GM21367 (cell line): ENCODE measurements around the gene FAIM2.
"Not testable (repeated sequence)": the region's sequence is repeated elsewhere in the genome, so short reads cannot be mapped to it uniquely, and the experiment has no call there.

Source experiments
- ATAC-seq: cut with Tn5 transposase; IDR thresholded peaks from one replicate; pipeline ENCODE4 v1.9.1; 2021; ENCODE audit not compliant: unreplicated experiment

FAIM2 gene

GRCh38 chr12:49866859-49867569, 36.7 kb downstream of the FAIM2 start:
- no peak for ATAC-seq

- ATAC-seq, result no peak
Measured at GRCh38 chr12:49865782-49866135, 37.9 kb downstream of the FAIM2 start.

GRCh38 chr12:49865109-49865781, 38.5 kb downstream of the FAIM2 start:
- ATAC-seq, result no peak

- ATAC-seq, result no peak
Measured at GRCh38 chr12:49864798-49865090, 39.0 kb downstream of the FAIM2 start.

GRCh38 chr12:49863946-49864797, 39.5 kb downstream of the FAIM2 start:
- ATAC-seq, result no peak

GRCh38 chr12:49860921-49861320, 42.8 kb downstream of the FAIM2 start:
- not testable (repeated sequence) for ATAC-seq

GRCh38 chr12:49855890-49856289, 47.8 kb downstream of the FAIM2 start:
- ATAC-seq, result not testable (repeated sequence)

GRCh38 chr12:49854976-49855375, 48.7 kb downstream of the FAIM2 start:
- no peak for ATAC-seq

- ATAC-seq, result no peak
Measured at GRCh38 chr12:49853671-49854070, 50.0 kb downstream of the FAIM2 start.

- no peak for ATAC-seq
Measured at GRCh38 chr12:49847161-49847560, 56.5 kb downstream of the FAIM2 start.

- no peak for ATAC-seq
Measured at GRCh38 chr12:49846032-49846431, 57.7 kb downstream of the FAIM2 start.

- ATAC-seq, result no peak
Measured at GRCh38 chr12:49843876-49844437, 59.7 kb downstream of the FAIM2 start.

GRCh38 chr12:49843411-49843810, 60.3 kb downstream of the FAIM2 start:
- ATAC-seq, result no peak

- ATAC-seq, result peak; percentile 70
Measured at GRCh38 chr12:49842519-49843352, 61.0 kb downstream of the FAIM2 start, which contains the start of gene BCDIN3D. TSS of gene BCDIN3D (minus strand) at chr12:49843106. CDS start at chr12:49843087, 19 bp downstream.

- ATAC-seq, result no peak
Measured at GRCh38 chr12:49838973-49839633, 64.6 kb downstream of the FAIM2 start.

- ATAC-seq, result no peak
Measured at GRCh38 chr12:49832836-49833421, 70.8 kb downstream of the FAIM2 start.

GRCh38 chr12:49831717-49832116, 72.0 kb downstream of the FAIM2 start:
- no peak for ATAC-seq

- ATAC-seq, result peak; percentile 80
Measured at GRCh38 chr12:49828133-49829091, 75.3 kb downstream of the FAIM2 start, which contains the start of gene NCKAP5L. TSS of gene NCKAP5L (minus strand) at chr12:49828413. CDS start at chr12:49804044, 24,369 bp downstream.
